Measurements from ENCODE around the gene ME1.
"Not testable (repeated sequence)": the region's sequence is repeated elsewhere in the genome, so short reads cannot be mapped to it uniquely, and the experiment has no call there.

GRCh38 chr6:83191974-83192373, 238.9 kb downstream of the ME1 start:
- TF ChIP-seq, protein P1, sequence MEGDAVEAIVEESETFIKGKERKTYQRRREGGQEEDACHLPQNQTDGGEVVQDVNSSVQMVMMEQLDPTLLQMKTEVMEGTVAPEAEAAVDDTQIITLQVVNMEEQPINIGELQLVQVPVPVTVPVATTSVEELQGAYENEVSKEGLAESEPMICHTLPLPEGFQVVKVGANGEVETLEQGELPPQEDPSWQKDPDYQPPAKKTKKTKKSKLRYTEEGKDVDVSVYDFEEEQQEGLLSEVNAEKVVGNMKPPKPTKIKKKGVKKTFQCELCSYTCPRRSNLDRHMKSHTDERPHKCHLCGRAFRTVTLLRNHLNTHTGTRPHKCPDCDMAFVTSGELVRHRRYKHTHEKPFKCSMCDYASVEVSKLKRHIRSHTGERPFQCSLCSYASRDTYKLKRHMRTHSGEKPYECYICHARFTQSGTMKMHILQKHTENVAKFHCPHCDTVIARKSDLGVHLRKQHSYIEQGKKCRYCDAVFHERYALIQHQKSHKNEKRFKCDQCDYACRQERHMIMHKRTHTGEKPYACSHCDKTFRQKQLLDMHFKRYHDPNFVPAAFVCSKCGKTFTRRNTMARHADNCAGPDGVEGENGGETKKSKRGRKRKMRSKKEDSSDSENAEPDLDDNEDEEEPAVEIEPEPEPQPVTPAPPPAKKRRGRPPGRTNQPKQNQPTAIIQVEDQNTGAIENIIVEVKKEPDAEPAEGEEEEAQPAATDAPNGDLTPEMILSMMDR (IDR thresholded peaks at IDR 0.05; ENCODE audit: low read depth, low read length) = not testable (repeated sequence)
- TF ChIP-seq POLR2A (IDR thresholded peaks at IDR 0.05; ENCODE audit: extremely low read depth, insufficient read length); MYC (IDR thresholded peaks at IDR 0.05; ENCODE audit: low read depth, low read length): not testable (repeated sequence)
- TF ChIP-seq, protein P2, sequence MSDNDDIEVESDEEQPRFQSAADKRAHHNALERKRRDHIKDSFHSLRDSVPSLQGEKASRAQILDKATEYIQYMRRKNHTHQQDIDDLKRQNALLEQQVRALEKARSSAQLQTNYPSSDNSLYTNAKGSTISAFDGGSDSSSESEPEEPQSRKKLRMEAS (IDR thresholded peaks at IDR 0.05; ENCODE audit: low read depth, low read length) = not testable (repeated sequence)
